GM10847 (cell line): Measurements from ENCODE around the gene TOM1.

Experiments used
- POLR2A ChIP-seq: IDR thresholded peaks from 2 replicates; pipeline ENCODE4 v1.6.1; 2011; ENCODE audit not compliant: insufficient read length; ENCODE audit errors: extremely low read depth

Gene TOM1

DNA sequence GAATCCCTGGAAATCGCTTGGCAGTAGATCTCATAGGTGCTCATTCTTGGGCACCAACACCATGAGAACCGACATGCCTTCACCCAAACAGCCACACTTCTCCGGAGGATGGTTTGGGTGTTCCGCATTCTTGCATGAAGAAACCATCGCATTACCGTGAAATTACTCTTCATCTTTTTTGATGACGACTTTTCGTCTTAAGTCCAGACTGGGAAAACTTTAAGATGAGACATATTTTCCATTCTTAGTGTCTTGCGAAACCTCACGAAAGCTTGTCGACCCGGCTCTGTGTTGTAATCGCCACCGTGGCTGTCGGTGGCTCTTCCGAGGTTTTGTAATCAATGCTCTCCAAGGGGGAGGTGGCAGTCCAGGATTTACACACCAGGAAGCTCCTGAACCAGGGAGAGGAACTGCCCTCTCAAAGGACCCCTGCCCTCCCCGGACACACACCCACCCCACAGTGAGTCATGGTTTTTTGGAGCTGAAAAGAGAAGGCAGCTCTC, 1.7 kb downstream of the TOM1 start:
- TF ChIP-seq POLR2A, result no peak

DNA sequence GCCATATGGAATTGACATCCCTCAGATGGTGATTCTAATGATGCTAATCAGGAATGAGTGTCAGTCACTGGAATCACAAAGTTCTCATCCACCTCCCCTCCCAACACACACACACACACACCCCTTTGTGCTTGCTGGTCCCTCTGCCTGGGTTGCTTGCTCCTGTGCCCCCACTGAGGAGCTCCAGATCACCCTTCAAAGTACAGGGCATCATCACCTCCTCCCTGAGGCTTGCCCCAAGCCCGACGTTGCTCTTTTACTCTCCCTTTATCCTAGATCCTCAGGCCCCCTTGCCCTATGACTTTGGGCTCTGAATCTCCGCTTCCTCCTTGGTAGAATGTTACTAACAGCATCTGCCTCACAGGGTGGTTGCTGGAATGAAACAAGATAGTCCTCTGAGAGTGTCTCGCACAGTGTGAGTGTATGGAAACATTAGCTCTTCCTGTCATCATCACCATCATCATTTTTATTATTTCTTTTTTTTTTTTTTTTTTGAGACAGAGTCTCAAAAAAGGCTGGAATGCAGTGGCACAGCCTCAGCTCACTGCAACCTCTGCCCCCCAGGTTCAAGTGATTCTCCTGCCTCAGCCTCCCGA, 3.4 kb downstream of the TOM1 start:
- TF ChIP-seq POLR2A, result no peak

DNA sequence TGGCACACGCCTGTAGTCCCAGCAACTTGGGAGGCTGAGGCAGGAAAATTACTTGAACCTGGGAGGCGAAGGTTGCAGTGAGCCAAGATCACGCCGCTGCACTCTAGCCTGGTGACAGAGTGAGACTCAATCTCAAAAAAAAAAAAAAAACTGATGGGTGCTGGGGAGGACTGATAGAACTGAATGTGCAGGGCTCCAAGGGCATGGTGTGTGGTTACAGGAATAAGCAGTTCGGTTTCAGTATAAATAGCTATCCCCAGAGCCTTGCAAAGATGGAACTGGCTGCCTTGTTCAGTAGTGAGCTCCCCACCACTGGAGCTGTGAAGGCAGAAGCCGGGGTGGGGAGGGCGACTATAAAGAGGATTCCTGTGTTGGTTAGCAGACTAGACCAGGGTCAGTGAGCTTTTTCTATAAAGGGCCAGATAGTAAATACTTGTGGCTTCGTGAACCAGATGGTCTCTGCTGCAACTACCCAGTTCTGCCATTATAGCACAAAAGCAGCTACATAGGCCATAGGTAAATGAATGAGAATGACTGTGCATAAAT, 5.9 kb downstream of the TOM1 start:
- TF ChIP-seq POLR2A, result no peak

DNA sequence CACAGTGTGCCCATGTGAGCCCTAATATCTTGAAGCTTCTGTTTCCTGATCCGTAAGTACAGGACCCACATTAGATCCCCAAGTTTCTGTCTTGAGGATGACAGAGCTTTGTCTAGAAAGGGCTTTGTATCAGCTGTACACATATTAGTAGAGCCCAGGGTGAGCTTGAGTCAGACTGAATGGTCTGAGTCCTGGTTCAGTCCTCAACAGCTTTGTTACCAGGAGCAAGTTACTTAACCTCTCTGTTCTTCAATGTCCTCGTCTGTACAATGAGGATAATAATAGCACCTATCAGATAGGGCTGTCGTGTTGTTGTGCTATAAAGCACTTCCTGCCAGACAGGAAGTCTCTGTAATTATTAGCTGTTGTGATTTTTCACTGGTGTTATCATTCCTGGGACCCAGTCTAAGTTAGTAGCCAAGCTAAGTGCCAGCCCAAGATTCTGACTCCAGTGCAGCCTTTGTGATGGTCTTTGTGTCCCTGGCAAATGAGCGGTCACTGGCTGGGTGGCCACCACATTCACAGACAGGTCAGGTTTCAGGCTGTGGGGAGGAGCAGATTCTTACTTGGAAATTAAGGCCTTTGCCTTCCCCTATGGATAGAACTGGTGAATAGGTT, 6.8 kb downstream of the TOM1 start:
- TF ChIP-seq POLR2A, result no peak

DNA sequence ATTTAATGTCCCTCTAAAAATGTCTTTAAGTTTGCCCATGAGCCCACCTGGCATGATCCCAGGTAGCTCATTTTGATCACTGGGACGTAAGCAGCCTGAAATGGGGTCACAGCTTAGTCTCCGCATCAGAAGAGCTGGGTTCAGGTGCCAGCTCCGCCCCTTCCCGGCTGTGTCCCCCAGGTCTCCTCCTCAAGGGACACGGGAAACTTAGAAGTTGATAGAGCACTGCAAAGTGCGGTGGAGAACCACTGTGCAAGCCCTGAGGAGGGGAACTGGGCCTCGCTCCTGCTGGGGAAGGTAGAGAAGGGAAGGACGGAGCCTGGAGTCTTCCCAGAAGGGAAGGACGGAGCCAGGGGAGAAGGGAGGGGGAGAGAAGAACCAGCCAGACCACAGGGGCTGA, 7.7 kb downstream of the TOM1 start:
- TF ChIP-seq POLR2A, result no peak

DNA sequence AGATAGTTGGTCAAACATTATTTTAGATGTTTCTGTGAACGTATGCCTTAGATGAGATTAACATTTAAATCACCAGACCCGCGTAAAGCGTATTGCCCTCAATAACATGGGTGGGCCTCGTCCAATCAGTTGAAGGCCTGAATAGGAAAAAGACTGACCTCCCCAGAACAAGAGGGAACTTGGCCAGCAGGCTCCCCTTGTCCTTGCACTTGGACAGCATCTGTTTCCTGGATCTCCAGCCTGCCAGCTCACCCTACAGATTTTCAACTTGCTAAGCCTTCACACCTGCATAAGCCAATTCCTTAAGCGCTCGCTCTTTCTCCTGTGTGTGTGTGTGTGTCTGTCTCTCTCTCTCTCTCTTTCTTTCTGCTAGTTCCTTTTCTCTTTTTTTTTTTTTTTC, 8.2 kb downstream of the TOM1 start:
- no peak for TF ChIP-seq POLR2A

DNA sequence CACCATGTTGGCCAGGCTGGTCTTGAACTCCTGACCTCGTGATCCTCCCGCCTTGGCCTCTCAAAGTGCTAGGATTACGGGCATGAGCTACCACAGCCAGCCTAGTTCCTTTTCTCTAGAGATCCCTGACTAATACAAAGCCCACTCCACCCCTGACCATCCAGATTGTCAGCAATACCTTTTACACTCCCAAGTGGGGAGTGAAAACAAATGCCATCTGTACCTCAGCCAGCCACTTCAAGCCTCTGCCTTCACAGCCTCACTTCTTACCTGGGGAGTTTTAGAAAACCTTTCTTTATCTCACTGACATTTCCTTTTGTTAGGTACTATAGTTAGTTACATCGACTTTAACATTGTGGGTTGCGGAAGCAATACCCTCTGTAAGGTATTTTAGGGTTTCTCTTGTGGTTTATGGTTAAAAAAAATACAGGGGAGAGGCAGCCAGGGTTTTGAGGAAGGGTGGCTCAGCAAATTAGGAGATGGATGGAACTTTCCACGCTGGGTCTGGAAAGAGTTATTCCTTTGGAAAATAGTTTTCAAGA, 8.9 kb downstream of the TOM1 start:
- TF ChIP-seq POLR2A, result no peak

DNA sequence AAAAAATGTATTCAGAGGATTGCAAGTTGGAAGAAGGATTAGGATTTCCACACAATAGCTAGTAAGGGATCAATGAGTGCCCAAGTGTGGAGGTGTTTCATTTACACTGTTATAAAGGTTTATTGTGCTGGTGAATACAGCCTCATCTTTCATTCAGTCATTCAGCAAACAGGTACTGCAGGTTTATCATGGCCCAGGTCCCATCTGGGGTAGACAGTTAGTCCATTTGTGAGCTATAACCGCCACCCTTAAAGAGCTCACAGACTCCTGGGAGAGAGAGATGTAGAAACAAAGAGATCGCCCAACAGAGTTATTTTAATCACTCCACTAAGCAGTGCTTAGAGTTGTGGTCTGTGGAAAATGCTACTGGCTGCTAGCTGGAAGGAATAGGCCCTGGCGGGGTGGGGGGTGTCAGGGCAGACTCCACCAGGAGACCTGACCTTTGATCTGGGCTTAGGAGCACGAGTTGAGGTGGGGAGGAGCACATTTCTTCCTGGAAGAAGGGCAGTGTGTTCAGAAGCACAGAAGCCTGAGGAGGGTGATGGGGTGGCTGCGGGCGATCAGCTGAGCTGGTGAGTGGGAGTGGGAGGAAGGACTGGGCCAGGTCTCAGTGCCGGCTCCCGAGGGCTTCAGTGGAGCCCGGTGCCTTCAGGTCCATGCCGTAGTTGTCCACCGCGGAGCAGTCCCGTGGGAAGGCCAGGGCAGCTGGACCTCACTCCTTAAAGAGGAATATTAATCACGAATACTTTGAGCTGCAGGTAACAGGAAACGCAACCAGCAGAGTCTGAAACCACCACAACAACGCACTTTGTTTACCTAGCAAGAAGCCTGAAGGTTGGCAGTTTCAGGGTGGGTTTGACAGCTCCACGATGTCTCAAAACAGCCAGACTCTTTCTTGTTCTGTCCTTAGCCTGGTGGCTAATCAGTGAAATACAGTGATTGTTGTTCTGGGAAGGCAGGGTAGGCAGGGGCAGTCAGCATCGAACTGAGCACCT, 11.2 kb downstream of the TOM1 start:
- TF ChIP-seq POLR2A, result no peak

DNA sequence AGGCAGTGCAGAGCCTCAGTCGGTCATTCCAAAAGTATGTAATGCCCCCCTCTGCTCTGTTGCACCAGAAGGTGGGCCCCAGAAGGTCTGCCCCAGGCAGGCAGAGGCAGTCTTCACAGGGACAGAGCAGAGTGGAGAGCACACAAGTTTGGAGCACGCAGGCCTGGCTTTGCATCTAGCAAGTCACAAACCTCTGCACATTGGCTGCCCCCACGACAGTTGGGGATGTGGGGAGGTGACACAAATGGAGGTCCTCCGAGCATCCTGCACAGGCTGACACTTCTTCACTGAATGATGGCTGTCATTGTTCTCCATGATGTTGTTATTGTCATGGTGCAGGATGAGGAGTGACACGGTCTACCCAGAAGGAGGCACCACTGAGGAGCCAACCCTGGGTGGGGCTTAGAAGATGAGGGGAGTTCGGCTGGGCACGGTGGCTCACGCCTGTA, 11.9 kb downstream of the TOM1 start:
- no peak for TF ChIP-seq POLR2A

DNA sequence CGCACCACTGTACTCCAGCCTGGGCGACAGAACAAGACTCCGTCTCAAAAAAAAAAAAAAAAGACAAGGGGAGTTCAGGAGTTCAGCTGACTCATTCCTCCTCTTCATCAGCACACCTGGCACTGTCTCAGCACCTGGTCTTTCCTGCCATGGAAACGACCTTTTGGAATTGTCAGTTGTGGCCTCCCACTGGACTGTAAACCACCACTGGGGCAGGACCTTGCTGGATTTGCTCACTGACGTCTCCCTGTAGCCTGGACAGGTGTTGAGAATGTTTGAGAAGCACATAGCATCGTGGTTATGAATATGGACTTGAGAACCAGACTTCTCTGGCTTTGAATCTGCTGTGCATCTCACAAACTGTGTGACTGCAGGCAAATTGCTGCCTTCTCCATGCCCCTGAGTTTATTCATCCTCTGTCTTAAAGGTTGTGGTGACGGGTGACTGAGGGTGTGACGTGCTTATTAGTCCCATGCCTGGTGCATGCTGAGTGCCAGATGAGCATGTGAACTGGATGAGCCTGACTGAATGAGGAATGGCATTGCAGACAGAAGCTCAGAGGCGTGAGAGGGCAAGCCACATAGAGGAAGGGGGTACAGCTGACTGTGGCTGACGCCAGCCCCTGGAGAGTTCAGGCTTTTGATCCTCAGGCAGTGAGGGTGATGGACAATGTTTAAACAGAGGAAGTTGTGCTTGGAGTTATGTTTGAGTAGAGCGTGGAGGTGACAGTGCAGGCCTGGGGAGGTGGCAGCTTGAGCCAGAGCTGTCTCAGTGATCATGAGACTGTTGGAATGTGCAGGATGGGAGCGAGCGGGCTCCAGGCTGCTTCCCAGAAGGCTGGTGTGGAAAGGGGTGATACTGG, 12.7 kb downstream of the TOM1 start:
- TF ChIP-seq POLR2A, result no peak

DNA sequence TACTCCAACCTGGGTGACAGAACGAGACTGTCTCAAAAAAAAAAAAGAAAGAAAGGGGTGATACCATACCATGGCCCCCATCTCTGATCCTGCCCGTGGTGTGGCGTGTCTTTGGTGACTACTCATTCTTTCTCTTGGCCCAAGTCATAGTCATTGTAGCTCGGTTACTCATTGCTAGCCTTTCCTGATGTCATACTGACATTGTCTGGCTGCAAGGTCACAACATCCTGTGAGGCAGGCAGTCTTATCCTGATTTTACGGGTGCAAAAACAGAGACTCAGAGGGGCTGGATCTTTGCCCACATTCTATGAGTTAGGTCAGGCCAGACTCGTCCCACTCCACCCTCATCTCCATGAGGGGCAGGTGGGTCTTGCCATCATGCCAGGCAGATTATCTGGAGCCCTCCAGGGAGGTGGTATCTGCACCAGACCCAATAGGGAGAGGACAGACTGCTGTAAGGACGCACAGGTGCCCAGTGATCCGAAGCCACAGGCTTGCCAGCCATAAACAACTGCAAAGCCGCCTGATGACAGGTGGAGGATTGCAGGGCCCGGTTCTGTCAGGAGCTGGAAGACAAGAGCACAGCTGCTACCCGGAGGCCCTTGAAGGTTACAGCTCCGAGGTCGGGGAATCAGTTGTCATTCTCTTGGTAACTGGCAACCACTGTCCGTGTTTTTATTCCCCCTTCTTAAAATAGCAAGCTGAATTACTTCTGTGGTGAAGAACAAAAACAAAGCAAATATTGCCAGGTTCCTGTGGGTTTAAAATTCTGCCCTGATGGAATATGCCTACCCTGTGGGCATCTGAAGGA, 13.8 kb downstream of the TOM1 start:
- no peak for TF ChIP-seq POLR2A

DNA sequence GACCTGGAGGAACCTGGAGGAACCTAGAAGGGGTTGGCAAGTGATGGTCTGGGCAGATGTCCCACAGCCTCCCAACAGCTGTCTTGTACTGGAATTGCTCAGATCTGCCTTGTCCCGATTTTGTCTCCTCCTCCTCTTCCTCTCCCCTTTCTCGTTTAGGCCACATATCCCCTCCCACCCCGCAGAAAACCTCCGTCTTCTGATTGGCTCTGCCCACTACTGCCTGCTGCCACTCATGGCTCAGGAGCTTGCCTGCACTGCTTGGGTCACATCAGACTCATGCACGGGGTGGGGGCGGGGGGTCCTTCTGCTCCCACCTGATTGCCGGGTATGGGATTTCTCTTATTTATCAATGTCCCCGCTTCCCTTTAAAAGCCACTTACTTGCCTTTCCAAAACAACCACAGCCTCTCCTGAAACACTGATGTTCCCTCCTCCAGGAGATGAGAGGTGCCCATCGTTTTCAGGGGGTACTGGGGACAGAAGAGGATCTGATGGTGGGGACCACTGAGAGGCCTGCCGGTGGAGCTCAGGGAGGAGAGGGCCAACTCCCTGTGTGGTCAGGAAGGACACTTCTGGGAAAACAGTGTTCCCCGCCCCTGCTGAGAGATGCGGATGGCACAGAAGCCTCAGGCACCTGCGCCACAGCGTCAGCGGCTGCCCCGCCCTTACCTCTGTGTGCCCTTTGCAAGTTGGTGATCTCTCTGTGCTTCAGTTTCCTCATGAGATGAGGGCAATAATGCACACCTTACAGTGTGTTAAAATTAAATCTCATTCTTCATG, 14.7 kb downstream of the TOM1 start:
- TF ChIP-seq POLR2A, result no peak
